GM12874 (cell line): ENCODE data around the gene RAB38.

ENCODE experiments used
- TF ChIP-seq, protein P1 (sequence below): IDR thresholded peaks from 2 replicates; pipeline ENCODE4 v1.5.1; 2011; ENCODE audit warnings: low read depth, mild to moderate bottlenecking, control low read depth, low read length, moderate library complexity; ENCODE audit not compliant: insufficient read depth

The RAB38 gene

DNA sequence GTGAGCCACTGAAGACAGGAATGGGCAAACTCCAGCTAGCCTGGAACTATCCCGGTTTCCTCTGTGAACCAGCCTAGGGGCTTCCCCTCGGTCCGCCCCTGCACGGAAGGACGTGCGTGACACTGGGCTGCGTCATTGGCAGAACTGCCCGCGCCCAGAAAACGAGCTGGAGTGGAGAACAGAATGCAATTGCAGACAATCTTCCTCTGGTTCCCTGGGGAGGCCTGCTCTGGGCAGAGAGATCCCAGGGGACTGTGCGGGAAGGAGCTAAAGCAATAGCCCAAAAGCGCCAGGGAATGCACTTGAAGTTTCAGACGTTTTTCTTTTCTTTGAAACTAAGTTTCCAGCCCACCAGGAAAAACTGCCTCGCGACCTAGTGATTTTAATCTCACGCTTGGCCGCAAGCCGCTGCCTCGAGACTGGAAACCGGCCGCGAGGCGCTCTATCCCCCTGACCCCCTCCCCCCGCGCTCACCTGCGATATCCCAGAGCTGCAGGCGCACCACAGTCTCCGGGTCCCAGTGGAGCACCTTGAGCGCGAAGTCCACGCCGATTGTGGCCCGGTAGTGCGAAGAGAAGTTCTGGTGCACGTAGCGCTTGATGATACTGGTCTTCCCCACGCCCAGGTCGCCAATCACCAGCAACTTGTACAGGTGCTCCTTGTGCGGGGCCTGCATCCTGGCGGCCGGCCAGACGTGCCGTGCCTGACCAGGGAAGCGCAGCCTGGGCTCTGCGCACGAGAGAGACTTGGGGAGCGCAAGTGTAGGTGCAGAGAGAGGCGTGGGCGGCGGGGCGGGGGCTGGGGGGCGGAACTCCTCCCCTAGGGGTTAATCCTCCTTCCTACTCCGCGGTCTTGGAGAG, at the start of gene RAB38:
Gene RAB38 (minus strand): TSS at position 735 of the 860 bp plus-strand sequence. CDS start 59 bp downstream, at position 676.
- TF ChIP-seq, protein P1, sequence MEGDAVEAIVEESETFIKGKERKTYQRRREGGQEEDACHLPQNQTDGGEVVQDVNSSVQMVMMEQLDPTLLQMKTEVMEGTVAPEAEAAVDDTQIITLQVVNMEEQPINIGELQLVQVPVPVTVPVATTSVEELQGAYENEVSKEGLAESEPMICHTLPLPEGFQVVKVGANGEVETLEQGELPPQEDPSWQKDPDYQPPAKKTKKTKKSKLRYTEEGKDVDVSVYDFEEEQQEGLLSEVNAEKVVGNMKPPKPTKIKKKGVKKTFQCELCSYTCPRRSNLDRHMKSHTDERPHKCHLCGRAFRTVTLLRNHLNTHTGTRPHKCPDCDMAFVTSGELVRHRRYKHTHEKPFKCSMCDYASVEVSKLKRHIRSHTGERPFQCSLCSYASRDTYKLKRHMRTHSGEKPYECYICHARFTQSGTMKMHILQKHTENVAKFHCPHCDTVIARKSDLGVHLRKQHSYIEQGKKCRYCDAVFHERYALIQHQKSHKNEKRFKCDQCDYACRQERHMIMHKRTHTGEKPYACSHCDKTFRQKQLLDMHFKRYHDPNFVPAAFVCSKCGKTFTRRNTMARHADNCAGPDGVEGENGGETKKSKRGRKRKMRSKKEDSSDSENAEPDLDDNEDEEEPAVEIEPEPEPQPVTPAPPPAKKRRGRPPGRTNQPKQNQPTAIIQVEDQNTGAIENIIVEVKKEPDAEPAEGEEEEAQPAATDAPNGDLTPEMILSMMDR: no peak

DNA sequence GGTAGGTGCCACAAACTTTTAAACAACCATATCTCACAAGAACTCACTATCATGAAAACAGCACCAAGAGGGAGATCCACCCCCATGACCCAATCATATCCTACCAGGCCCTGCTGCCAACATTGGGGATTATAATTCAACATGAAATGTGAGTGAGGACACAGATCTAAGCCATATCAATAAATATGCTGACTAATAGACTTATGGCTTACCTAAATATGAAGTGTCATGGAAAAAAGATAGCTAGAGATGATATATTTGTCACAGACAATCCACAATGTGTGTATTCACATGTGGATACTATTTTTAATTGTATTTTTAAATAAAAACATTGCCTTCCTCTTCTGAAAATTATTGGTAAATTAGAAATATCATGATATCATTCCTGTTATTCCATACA, 38.2 kb upstream of the RAB38 start:
- TF ChIP-seq, protein P1: no peak

DNA sequence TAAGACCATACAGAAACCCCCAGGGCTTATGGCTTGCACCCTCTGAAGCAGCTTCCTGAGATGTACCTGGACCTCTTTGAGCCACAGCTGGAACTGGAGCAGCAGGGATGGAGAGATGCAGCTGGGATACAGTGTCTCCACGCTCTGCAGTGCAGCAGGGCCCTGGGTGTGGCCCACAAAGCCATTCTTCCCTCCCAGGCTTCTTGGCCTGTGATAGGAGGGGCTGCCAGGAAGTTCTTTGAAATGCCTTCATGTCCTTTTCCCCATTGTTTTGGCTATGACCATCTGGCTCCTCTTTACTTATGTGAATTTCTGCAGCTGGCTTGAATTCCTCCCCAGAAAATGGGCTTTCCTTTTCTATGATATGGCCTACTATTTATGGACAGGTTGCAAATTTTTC, 37.1 kb upstream of the RAB38 start:
- TF ChIP-seq, protein P1: no peak

DNA sequence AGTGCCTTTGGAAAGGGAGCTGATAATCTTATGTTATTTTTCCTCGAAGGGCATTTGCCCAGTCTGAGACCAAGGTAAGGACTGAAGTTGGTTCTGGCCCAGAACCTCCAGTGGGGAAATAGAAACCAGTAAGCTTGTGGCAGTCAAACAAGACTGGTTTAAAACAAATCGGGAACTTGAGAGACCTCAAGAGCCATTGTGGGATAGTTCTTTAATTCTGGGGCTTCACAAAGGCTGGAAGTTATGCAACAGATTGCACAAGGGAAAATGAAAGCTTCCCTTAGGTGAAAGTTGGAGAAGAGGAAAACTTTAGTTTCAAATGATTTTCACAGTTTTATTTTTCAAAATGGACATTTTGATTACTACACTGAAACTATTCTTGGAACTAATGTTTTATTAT, 33.5 kb upstream of the RAB38 start:
- TF ChIP-seq, protein P1: no peak

DNA sequence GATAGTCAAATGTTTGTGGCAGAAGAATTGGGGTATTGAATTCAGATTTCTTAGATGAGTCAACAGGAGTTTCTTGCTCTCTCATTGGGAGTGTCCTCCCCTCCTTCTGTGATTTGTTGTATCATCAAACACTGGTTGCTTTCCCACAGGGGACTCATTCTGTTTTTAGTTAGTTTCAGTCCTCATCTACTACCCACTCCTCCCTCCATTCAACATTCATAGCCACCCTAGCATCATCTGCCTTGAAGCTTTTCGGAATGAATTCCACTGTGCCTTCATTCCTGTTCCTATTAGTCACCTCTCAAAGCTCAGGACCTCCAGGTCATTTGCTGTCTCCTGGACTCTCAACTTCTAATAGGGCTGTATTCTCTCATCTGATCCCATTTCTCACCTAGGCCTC, 31.5 kb upstream of the RAB38 start:
- TF ChIP-seq, protein P1: no peak

DNA sequence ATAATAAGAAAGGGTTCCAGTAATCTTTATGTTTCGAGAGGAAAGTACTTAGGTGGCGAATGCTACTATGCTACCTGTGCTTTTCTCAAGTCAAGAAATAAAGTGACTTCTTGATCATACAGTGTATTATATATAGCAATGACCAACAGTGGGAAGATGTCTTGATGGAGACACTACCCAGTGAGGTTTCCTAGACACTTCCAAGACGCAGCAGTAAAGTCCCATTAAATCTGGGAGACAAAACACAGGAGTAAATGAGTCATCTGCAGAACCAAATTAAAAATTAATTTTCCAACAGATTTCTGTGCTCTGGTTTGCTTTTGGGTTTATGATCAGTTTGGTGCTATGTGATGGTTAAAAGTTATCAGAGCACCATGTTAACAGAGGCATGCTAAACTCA, 29.1 kb upstream of the RAB38 start:
- TF ChIP-seq, protein P1: no peak

DNA sequence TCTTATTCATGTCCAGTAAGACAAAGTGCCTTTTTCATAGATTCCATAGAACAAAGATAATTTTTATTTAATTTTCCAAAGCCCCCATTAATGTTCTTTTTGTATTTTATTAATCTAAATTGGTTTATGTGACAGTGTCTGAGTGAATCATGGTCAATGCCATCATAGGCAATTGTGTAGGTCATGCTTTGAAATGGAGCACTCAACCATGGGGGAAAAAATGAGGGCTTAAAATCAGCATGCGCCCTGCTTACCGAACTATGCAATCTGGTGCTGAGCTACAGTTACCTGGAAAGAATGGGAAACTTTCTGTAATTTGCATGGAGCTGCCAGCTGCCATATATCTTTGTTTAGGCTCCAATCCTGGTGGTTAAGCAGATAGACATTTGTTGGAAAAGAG, 28.4 kb upstream of the RAB38 start:
- TF ChIP-seq, protein P1: no peak
